ENCODE measurements around the gene CALCR. TPM values are rescaled to one million over a fixed set of nuclear protein-coding genes. Genes with fewer than 3 reads are reported as not detected.

Gene CALCR
- total RNA-seq, 1 donor from 2014 or later: not detected

- Histone ChIP-seq H3K4me3 (no peak overlapping the region), H3K9me3 (no peaks in the 10 kb centered on the region), H3K4me1 (no peaks in the 10 kb centered on the region), H3K36me3 (no peaks in the 10 kb centered on the region), H3K27ac (no peak overlapping the region), H3K27me3 (no peaks in the 10 kb centered on the region)
- TF ChIP-seq CTCF (IDR thresholded peaks at IDR 0.05): no peak
- no peak for DNase-seq (ENCODE audit: low spot score in 2 of 2)
- intact Hi-C loops (cut with DNase I): no loop called here
Observed at GRCh38 chr7:93390660-93391059, 183.9 kb downstream of the CALCR start.

DNA sequence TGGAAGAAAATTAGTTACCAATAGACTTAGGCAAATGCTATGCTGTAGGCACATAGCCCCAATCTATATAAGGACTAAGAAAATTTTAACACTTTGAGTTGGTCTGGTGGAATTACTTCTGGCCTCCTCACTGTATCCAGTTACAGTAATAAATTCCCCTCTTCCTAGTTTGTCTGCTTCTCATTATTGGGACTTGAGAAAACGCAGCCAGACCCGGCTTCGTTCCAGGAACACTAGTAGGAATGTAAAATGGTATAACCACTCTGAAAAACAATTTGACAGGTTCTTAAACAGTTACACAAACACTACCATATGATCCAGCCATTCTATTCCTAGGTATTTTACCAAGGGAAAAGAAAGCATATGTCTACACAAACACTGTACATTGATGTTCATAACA is 192.2 kb downstream of the CALCR start:
- Histone ChIP-seq H3K36me3 (no peaks in the 10 kb centered on the region), H3K4me3 (no peak overlapping the region), H3K27me3 (no peaks in the 10 kb centered on the region), H3K4me1 (no peaks in the 10 kb centered on the region), H3K27ac (no peak overlapping the region), H3K9me3 (no peaks in the 10 kb centered on the region)
- intact Hi-C loops (cut with DNase I): no loop called here
- TF ChIP-seq CTCF (IDR thresholded peaks at IDR 0.05): no peak
- DNase-seq (ENCODE audit: low spot score in 2 of 2): no peak

- Histone ChIP-seq H3K4me1 (no peaks in the 10 kb centered on the region), H3K9me3 (no peaks in the 10 kb centered on the region), H3K4me3 (no peak overlapping the region), H3K27ac (no peak overlapping the region), H3K27me3 (no peaks in the 10 kb centered on the region), H3K36me3 (no peaks in the 10 kb centered on the region)
- intact Hi-C loops (cut with DNase I): no loop called here
- DNase-seq (ENCODE audit: low spot score in 2 of 2): no peak
- no peak for TF ChIP-seq CTCF (IDR thresholded peaks at IDR 0.05)
Observed at GRCh38 chr7:93378131-93378760, 196.3 kb downstream of the CALCR start.

DNA sequence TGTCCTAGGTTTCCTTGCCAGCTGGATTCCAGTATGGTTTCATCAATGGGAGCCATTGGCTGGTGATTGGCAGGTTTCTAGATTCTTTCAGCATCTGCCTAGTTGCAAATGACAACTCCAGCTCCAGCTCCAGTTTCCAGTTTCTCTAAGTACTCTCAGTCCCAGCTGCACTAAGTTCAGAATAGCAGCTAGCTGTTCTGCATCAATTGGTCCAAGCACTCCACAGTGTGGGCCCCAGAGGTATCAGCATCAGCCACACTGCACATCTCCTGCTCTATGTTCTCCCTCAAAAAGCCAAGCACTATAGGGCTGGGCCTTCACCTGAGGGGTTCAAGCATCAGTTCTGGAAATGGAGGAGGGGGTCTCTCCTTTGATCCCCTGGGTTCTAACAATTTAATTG is 198.9 kb downstream of the CALCR start:
- Histone ChIP-seq H3K36me3 (no peaks in the 10 kb centered on the region), H3K27me3 (no peaks in the 10 kb centered on the region), H3K9me3 (no peaks in the 10 kb centered on the region), H3K27ac (no peak overlapping the region), H3K4me3 (no peak overlapping the region), H3K4me1 (no peaks in the 10 kb centered on the region)
- intact Hi-C loops (cut with DNase I): no loop called here
- no peak for TF ChIP-seq CTCF (IDR thresholded peaks at IDR 0.05)
- no peak for DNase-seq (ENCODE audit: low spot score in 2 of 2)

Data from ascending aorta (tissue), 2 donors.